Left colon (tissue), 2 donors: ENCODE results near the gene CDKN3. TPM values are rescaled to one million over a fixed set of nuclear protein-coding genes. Genes with fewer than 3 reads are reported as not detected.

ENCODE experiments used
- ATAC-seq: fragments of 200-7000 bp; cut with Tn5 transposase; one replicate; pipeline ENCODE4 v1.9.1; 2020; ENCODE audit warnings: mild to moderate bottlenecking, moderate library complexity
- DNase-seq, 2 donors: peaks; one replicate each; pipeline ENCODE4 v3.0.0-alpha.2; 2020
- intact Hi-C, 2 donors: fragments of 100-400 bp; cut with DNase I in 1 of 2; cut with micrococcal nuclease in 1 of 2; formaldehyde crosslinking; loops; one replicate each; pipeline versions ENCODE4 v1.11.2 to v1.14.0; 2022; cut with DNase I, micrococcal nuclease
- long read RNA-seq: library from polyadenylated mRNA; unstranded; transcript quantifications from one replicate; pipeline ENCODE4 v2.0.0, GENCODE V29; 2021
- total RNA-seq, 2 donors: library from RNA; stranded (reverse); fragmentation: NEBNext Ultra II Directional; extraction: Animal tissue kit (Norgen Biotek cat#: 25700); gene quantifications; one replicate each; pipeline ENCODE4 v1.2.1, GENCODE V29; 2021
- donor health status: DM: no; HTN: no; CAD: no.
- donor health status: DM: yes; HTN: yes; CAD: no.

The CDKN3 gene
- total RNA-seq = 10 to 100 TPM in 1 of 2 donors, 1 to 10 TPM in 1; 6.3 to 12.8 TPM
- long read RNA-seq, transcript CDKN3-202 (8 exons, 893 nt) = major isoform, 13 of 15 reads
- long read RNA-seq, partial matches to known transcripts = 0 of 15 reads
- long read RNA-seq, other reads (novel, unspliced or antisense) = 2 of 15 reads

- peak; percentile 98 to 99 for DNase-seq
- ATAC-seq = peak; percentile 96
- intact Hi-C loops = no loop called here
Observed at GRCh38 chr14:54396493-54397335, at the start of gene CDKN3. Gene CDKN3, plus strand, starts transcription at chr14:54397007. Its CDS starts 62 bp downstream, at chr14:54397069.

- DNase-seq (no peak), ATAC-seq (no peak)
- intact Hi-C loops = loop anchor here in 1 of 2 donors (10.0 kb wide), 2 partner anchors 802 to 1052 kb away; no protein-coding TSS in a partner anchor
Observed at GRCh38 chr14:54347044-54347443, 49.8 kb upstream of the CDKN3 start.

GRCh38 chr14:54348001-54348611 lies 48.7 kb upstream of the CDKN3 start:
- intact Hi-C loops = loop anchor here in 1 of 2 donors (10.0 kb wide), 2 partner anchors 803 to 1053 kb away; no protein-coding TSS in a partner anchor
- ATAC-seq (peak; percentile 88), DNase-seq (no peak)

GRCh38 chr14:54348923-54349620 lies 47.7 kb upstream of the CDKN3 start:
- ATAC-seq (no peak), DNase-seq (no peak)
- intact Hi-C loops = loop anchor here in 1 of 2 donors (10.0 kb wide), 2 partner anchors 804 to 1054 kb away; no protein-coding TSS in a partner anchor

GRCh38 chr14:54349713-54350112 lies 47.1 kb upstream of the CDKN3 start:
- ATAC-seq = no peak
- intact Hi-C loops = loop anchor here in 1 of 2 donors (10.0 kb wide), 2 partner anchors 805 to 1055 kb away; no protein-coding TSS in a partner anchor
- no peak for DNase-seq

- no peak for DNase-seq
- ATAC-seq = no peak
- intact Hi-C loops = no loop called here
Observed at GRCh38 chr14:54350203-54350602, 46.6 kb upstream of the CDKN3 start.

- ATAC-seq = peak; percentile 8
- intact Hi-C loops = no loop called here
Observed at GRCh38 chr14:54353266-54353665, 43.5 kb upstream of the CDKN3 start.

GRCh38 chr14:54353694-54354093 lies 43.1 kb upstream of the CDKN3 start:
- intact Hi-C loops = no loop called here
- ATAC-seq = peak; percentile 57
- DNase-seq = no peak

More at GRCh38 chr14:54353266-54353665, 43.5 kb upstream of the CDKN3 start:
- DNase-seq = no peak

GRCh38 chr14:54354096-54354495 lies 42.7 kb upstream of the CDKN3 start:
- intact Hi-C loops = no loop called here
- peak; percentile 91 for ATAC-seq
- DNase-seq = peak in 1 of 2 donors; percentile 50

GRCh38 chr14:54354968-54355641 lies 41.7 kb upstream of the CDKN3 start:
- DNase-seq (no peak), ATAC-seq (no peak)
- intact Hi-C loops = no loop called here

GRCh38 chr14:54355698-54356097 lies 41.1 kb upstream of the CDKN3 start:
- ATAC-seq (no peak), DNase-seq (no peak)
- intact Hi-C loops = no loop called here

- no peak for ATAC-seq
Observed at GRCh38 chr14:54356172-54356571, 40.6 kb upstream of the CDKN3 start.

GRCh38 chr14:54360667-54361066 lies 36.1 kb upstream of the CDKN3 start:
- intact Hi-C loops = no loop called here
- ATAC-seq = peak; percentile 15
- no peak for DNase-seq

More at GRCh38 chr14:54356172-54356571, 40.6 kb upstream of the CDKN3 start:
- no peak for DNase-seq
- intact Hi-C loops = no loop called here

- intact Hi-C loops = no loop called here
- DNase-seq (no peak), ATAC-seq (no peak)
Observed at GRCh38 chr14:54362089-54362504, 34.7 kb upstream of the CDKN3 start.

- no peak for DNase-seq
- intact Hi-C loops = no loop called here
- no peak for ATAC-seq
Observed at GRCh38 chr14:54362759-54363437, 33.9 kb upstream of the CDKN3 start.

- intact Hi-C loops = no loop called here
- ATAC-seq = no peak
Observed at GRCh38 chr14:54364555-54365415, 32.0 kb upstream of the CDKN3 start.

More at GRCh38 chr14:54364555-54365415, 32.0 kb upstream of the CDKN3 start:
- DNase-seq = no peak
